GM19324 (cell line): ENCODE measurements around the gene IFIT1B.
A peak's percentile ranks its signal among the peaks of the same experiment; 100 is the strongest.
"Not testable (repeated sequence)": the region's sequence is repeated elsewhere in the genome, so short reads cannot be mapped to it uniquely, and the experiment has no call there.

Experiments used
- ATAC-seq: cut with Tn5 transposase; IDR thresholded peaks from one replicate; pipeline ENCODE4 v1.9.1; 2021; ENCODE audit warnings: mild to moderate bottlenecking, moderate library complexity; ENCODE audit not compliant: unreplicated experiment, low FRiP score

Gene IFIT1B, protein sequence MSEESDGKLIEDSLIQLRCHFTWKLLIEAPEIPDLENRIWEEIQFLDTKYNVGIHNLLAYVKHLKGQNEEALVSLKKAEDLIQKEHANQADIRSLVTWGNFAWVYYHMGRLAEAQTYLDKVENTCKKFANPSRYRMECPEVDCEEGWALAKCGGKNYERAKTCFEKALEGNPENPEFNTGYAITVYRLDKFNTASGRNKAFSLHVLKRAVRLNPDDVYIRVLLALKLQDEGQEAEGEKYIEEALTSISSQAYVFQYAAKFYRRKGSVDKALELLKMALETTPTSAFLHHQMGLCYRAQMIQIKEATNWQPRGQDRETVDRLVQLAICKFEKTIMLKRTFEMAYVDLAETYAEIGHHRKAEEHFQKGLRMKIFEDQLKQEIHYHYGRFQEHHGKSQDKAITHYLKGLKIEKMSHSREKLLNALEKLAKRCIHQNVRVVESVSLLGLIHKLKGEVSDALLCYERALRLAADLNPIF

DNA sequence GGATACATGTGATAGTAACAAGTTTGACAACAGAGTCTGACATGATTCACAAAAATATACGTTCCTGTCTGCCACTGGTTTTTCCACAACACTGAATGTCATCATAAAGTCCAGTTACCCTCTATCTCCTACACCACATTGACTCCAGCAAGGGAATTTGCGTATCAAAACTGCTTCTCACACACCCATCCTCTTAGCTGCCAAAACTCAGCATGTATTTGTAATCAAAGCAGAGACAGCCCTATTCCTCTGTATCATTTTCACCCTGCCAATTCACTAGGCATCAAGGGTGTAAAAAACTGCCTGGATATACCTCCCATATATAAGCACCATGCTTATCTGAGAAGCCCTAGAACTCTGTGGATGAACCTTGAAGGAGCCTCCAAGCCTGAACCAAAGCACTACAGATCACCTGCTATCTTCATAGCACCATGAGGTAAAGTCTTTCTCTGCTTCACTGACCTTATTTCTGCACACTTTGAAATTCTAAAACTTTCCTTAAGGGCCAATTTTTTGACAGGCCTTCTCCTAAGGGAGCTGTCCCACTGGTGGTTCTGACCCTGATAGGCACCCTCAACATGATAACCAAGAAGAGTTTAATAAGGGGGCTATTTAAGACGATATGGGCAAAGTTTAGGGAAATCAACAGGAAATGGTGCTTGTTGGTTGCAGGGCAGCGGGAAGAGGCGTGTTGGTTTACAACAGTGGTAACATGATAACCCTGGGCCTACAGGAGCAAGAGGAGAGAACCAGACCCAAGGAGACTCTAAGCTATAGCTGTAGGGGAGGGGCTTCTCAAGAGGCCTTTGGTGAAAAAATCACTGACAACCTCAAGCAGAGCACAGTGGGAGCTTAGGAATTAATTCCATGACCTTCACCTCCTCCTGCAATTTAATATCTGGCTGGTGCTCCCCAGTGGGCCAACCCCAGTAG, at the start of gene IFIT1B:
TSS of gene IFIT1B (plus strand) at position 352 of the 933 bp plus-strand sequence. CDS start at position 432, 80 bp downstream.
- ATAC-seq = no peak

DNA sequence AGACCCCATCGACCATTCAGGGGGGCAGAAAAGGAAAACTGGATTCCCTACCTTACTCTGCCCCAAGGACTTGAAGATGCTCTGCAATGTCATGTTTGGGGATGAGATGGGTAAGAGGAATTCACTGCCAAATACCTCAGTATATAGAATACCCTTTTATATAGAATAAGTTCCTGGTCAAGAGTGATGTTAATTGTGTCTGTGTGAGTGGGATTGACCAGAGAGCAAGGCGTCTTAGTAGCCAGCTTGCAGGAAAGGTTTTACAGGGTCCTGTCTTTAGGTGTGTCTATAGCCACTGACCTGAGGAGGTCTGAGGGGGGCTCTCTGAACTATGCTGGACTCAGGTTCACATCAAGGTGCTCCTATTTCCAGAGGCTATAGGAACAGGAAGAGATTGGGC, 48.7 kb upstream of the IFIT1B start:
- ATAC-seq = no peak

DNA sequence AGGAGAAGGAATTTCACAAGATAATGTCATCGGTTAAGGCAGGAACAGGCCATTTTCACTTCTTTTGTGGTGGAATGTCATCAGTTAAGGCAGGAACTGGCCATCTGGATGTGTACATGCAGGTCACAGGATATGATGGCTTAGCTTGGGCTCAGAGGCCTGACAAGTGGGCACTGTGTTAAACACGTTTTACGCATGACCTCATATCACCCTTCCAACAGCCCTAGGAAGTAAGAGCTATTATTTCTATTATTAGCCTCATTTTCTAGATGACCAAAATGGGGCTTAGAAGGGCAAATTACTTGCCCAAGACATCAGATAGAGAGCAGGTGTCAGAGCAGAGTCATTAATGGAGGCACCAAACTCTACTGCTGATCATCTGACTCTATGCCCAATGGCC, 47.8 kb upstream of the IFIT1B start:
- not testable (repeated sequence) for ATAC-seq

DNA sequence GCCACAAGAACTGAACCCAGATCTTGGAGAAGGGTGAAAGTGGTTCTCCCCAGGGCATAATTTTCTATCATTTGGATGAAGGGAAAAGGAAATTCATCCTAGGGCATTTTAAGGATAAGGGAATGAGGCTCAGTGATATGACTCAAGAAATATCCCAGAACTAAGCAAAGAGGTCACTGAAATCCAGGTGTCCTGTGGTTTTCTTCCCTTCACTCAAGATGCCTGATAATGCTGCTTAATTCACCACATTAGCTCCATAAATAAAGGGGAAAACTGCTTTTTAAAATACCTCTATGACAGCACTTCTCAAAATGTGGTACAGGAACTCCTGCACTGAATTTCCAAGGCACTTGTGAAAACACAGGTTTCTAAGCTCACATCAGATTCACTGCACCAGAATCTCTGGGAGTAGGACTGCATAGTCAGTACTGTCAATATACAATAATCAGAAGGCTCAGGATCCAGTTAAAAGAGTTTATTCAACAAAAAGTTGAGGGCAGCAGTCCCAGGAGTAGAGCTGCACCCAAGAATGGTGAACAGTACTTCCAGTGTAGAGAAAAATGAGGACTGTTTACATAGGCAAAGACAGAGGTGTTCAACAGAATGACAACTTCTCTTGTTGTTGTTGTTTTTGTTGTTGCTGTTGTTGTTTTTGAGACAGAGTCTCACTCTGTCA, 47.2 kb upstream of the IFIT1B start:
- ATAC-seq = no peak

DNA sequence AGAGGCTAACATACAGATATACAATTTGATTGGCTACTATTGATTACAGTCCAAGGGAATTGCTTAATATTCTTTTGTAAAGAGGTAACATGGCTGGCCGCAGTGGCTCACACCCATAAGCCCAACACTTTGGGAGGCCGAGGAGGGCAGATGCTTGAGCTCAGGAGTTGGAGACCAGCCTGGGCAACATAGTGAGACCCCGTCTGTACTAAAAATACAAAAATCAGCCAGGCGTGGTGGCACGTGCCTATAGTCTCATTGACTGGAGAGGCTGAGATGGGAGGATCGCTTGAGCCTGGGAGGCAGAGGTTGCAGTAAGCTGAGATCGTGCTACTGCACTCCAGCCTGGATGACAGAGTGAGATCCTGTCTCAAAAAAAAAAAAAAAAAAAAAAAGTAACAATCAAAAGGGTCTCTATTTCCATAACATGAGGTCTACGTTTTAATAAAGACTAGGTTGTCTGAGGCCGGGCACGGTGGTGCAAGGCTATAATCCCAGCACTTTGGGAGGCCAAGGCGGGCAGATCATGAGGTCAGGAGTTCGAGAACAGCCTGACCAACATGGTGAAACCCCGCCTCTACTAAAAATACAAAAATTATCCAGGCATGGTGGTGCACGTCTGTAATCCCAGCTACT, 46.3 kb upstream of the IFIT1B start:
- not testable (repeated sequence) for ATAC-seq

DNA sequence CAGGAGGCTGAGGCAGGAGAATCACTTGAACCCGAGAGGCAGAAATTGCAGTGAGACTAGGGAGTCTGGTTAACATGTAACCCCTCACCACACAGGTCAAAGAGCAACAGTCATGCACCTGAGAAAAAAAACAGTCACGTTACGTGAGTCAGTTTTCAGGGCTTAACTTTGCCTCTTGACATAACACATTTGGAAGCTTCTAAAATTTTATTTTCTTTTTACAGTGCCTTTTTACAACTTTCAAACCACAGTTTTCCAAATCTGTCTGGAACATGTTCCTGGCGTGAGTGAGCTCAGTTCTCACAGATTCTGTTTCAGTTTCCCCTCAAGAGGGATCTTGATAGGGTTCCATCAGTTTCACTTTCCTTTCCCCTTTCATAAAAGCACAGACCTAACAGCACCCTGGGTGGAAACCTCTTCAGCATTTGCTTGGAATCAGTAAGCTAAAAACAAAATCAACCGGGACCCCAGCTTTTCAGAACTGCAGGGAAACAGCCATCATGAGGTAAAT, 45.7 kb upstream of the IFIT1B start:
- ATAC-seq = peak; percentile 45

DNA sequence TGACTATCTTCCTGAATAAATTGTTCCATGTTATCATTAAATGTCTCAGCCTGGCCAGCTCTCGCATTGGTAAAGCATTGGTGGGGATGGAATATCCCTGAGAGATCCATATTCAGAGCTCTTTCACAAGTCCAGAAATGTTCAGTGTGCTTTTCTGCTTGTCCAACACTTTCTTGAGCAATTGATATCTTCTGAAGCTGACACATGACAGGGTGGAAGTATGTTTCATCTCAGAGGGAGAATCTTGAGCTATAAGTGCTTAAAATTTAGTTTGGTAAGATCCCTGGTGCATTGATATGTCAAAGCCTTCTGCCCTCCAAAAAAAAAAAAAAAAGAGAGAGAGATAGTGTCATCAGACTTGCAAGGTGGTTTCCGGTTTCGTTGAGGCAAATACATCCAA, 42.6 kb upstream of the IFIT1B start:
- ATAC-seq = no peak

DNA sequence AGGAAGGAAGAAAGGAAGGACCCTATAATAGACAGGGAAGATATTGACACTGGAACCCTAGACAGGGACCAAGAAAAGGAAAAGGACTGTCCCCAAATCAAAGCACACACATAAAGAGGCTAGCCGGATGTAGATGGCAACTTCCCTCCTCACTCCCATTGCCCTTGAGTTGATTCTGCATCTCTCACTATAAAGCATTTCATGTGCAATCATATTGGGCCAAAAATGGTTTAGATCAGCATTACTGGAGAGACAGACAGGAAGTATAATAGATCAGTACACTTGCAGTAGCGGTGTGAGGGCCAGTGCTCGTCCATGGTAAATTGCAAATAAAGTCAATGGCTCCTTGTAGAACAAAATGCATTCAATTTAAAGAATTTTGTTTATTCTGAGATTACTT, 41.6 kb upstream of the IFIT1B start:
- ATAC-seq = no peak

DNA sequence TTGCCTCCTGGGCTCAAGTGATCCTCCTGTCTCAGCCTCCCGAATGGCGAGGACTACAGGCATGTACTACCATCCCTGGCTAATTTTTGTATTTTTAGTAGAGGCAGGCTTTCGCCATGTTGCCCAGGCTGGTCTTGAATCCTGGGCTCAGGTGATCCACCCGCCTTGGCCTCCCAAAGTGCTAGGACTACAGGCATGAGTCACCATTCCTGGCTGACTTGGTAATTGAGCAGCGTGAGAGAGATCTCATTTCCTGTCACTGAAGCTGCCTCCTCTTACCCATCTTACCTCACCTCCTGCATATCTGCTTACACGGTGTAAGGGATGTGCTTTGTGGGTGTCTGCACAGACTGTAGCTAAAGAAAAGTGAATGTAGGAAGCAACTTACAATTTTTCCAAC, 40.4 kb upstream of the IFIT1B start:
- no peak for ATAC-seq

DNA sequence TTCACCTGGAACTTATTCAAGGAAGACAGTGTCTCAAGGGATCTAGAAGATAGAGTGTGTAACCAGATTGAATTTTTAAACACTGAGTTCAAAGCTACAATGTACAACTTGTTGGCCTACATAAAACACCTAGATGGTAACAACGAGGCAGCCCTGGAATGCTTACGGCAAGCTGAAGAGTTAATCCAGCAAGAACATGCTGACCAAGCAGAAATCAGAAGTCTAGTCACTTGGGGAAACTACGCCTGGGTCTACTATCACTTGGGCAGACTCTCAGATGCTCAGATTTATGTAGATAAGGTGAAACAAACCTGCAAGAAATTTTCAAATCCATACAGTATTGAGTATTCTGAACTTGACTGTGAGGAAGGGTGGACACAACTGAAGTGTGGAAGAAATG, 39.1 kb upstream of the IFIT1B start:
- ATAC-seq = no peak

DNA sequence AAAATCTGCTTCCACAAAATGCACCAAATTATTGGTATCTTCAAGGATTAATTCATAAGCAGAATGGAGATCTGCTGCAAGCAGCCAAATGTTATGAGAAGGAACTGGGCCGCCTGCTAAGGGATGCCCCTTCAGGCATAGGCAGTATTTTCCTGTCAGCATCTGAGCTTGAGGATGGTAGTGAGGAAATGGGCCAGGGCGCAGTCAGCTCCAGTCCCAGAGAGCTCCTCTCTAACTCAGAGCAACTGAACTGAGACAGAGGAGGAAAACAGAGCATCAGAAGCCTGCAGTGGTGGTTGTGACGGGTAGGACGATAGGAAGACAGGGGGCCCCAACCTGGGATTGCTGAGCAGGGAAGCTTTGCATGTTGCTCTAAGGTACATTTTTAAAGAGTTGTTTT, 38.0 kb upstream of the IFIT1B start:
- no peak for ATAC-seq

DNA sequence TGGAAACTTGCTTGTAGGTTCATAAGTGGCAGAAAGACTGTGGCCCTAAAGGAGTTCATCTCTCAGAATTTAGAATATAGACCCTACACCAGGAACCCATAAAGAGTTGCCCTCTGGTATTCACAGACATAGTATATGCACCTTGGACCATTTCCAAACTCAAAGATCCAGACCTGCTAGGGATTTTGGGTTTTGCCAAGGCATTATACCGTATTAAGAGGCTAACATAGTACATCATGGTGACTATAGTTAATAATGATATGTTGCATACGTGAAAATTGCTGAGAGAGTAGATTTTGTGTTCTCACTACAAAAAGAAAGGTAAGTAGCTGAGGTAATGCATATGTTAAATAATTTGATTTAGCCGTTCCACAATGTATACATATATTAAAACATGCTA, 36.2 kb upstream of the IFIT1B start:
- ATAC-seq = no peak

DNA sequence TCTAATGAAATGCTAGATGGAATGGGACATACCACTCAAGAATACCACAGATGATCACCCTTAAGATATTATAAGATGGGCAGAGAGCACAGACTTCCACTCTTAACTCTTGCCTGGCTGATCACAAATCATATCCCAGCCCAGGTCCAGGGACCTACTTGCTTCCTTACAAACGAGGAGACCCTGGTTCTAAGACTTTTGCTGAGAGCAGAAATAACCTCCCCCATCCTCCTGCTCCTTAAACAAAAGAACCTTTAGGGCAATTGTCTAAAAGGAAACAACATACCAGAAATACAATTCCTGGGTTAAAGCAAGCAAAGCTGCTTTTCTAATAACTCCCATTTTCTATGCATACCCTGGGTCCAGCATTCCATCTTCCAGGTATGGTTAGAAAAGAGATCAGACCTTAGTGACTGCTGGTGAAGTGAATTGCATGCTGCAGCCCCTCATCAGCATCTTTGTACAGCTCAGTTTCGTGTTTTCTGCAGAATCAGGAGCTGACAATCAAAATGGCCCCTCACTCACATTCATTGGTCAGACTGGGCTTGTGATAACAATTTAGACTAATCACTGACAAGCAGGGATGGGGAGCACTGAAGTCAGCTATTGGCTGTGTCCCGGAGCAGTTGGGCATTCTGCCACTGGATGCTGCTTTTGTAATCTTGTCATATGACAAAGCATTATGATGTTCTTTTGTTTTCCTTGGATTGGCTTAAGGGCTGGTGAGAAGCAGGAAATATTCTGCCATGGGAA, 35.5 kb upstream of the IFIT1B start:
- ATAC-seq = no peak

DNA sequence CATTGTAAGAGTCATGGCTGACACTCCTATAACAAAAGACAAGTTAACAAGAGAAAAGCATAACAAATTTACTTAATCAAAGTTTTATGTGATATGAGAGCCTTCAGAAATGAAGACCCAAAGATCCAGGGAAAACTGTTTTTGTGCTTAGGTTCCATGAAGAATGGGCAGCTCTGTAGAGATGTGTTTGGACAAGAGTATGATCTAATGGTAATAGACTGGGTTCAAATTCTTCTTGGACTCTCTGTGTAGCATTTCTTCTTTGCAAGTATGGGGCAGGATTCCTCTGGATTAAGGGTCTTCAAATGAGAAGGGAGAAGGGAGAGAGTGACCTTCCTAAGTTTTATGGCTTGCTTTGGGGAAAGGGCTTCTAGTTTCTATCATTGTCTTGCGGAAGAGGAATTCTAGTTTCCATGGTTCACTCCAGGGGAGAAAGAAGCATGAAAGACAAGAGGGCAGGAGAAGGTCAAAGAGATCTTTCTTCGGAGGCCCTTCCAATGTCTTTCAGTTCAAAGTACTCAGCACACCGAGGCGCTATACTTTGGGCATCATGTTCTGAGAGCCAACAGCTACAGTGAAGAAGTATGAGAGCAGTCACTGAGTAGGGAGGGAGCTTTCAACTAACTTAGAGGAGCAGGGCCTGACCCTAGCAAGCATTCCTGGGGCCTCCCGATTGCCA, 34.6 kb upstream of the IFIT1B start:
- ATAC-seq = no peak

DNA sequence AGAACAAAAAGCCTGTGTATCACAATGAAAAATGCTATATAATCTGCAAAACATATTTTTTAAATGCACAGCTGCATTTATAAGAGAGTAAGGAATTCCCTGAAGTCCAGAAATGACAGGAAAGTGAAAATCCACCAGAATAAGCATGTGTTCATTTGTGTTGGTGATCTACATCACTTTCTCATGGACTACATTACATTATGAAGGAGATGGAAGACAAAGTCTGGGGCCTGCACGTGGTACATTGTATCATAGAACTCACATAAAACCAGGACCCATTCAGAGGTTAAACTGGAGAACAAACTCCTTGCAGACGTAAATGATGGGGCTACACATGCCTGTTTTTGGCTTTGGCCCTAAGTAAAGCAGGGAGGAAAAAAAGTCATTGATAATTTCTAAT, 33.7 kb upstream of the IFIT1B start:
- ATAC-seq = no peak

DNA sequence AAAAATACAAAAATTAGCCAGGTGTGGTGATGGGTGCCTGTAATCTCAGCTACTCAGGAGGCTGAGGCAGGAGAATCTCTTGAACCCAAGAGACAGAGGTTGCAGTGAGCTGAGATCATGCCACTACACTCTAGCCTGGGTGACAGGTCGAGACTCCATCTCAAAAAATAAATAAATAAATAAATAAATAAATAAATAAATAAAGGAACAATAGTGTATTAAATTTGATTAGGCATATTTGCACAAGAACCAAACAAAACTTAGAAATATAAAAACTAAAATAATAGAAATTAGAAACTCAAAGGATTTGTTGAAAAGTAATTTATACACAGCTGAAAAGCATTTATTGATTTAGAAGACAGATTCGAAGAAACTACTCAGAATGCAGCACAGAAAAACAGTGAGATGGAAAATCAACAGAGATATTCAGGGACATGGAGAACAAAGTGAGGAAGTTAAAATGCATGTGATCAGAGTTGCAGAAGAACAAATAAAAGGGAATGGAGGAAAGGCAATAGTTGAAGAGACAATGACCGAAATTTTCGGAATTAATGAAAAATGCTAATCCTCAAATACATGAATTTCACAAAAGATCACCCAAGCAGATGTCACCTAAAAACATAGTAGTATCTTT, 32.4 kb upstream of the IFIT1B start:
- no peak for ATAC-seq

DNA sequence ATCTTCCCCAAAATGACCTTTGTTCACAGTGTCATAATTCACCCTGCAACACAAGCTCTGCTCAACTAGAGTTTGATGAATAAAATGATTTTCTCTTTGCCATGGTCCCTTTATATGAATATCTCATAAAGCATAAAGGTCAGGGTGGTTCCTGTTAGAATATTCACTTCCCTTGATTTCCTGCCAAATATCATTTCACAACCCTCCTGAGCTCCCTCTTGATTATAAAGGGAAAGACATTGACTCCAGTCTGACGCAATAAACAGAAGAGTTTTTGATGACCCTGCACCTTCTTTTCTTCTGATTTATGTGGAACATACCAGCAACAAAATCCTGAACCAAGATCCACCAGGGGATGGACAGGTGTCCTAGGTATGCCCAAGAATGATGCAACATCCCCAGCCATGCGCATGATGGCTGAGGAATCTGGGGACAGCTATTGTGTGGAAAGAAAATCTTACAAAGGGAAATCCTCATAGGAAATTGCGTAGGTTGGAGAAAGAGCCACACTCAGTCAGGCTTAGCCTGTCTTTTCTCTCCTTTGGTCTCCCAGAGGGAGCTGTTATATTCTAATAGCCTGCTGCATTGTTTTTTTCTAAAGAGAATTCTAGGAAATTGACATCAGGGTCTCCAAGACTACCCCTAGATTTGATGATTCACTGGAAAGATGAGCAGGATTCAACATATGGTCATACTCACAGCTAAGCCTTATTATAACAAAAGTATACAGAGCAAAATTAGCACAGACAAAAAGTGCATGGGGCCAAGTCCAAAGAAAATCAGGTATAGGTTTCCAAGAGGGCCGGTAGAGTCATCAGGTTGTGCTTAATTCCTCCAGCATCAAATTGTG, 31.2 kb upstream of the IFIT1B start:
- no peak for ATAC-seq
